SU-DHL-6 (cell line): ENCODE measurements around the gene CAPRIN2.

ENCODE experiments used
- H2AFZ ChIP-seq: fragments of 200-600 bp; sonication (generic); 2 replicates; pipeline ENCODE4 v1.6.1; 2014; ENCODE audit warnings: low read depth, mild to moderate bottlenecking, moderate library complexity, mixed read lengths, antibody characterized with exemption, low read length; ENCODE audit not compliant: severe bottlenecking
- H3F3A ChIP-seq: fragments of 200-600 bp; shearing (Covaris generic); 2 replicates; pipeline ENCODE4 v1.6.0; 2016; ENCODE audit warnings: antibody characterized with exemption, mild to moderate bottlenecking; ENCODE audit not compliant: insufficient read depth
- H3K27ac ChIP-seq: fragments of 200-600 bp; sonication (generic); 2 replicates; pipeline ENCODE4 v1.5.1; 2016; ENCODE audit warnings: low read depth, mild to moderate bottlenecking, low read length, moderate library complexity, mixed read lengths
- H3K27me3 ChIP-seq: fragments of 200-600 bp; sonication (generic), shearing (Covaris generic); 2 replicates; pipeline ENCODE4 v1.6.0; 2014; ENCODE audit warnings: mild to moderate bottlenecking, low read length
- H3K36me3 ChIP-seq: fragments of 200-600 bp; sonication (generic); 2 replicates; pipeline ENCODE4 v1.6.1; 2014; ENCODE audit warnings: mild to moderate bottlenecking, low read length, mixed read lengths
- H3K4me2 ChIP-seq: fragments of 300-600, 200-600 bp; shearing (Covaris generic), sonication (generic); 2 replicates; pipeline ENCODE4 v1.6.0; 2014; ENCODE audit warnings: low read length, low read depth, mild to moderate bottlenecking; ENCODE audit not compliant: poor library complexity, severe bottlenecking
- H3K4me3 ChIP-seq: fragments of 200-600 bp; sonication (generic); 2 replicates; pipeline ENCODE4 v1.5.1; 2014; ENCODE audit warnings: antibody characterized with exemption, low read length, mild to moderate bottlenecking, mixed read lengths; ENCODE audit not compliant: insufficient read depth, poor library complexity, severe bottlenecking
- H3K79me2 ChIP-seq: fragments of 200-600 bp; sonication (generic); 2 replicates; pipeline ENCODE4 v1.6.1; 2014; ENCODE audit warnings: mild to moderate bottlenecking, low read length, moderate library complexity; ENCODE audit not compliant: insufficient read depth
- H3K9ac ChIP-seq: fragments of 200-600 bp; sonication (generic); 2 replicates; pipeline ENCODE4 v1.7.0; 2014; ENCODE audit warnings: mild to moderate bottlenecking, low read length
- H3K9me2 ChIP-seq: fragments of 200-600 bp; sonication (generic); replicated peaks from 2 replicates; pipeline ENCODE4 v1.6.1; 2014; ENCODE audit warnings: low read length; ENCODE audit not compliant: insufficient read depth
- H3K9me3 ChIP-seq: fragments of 200-600 bp; sonication (generic); 2 replicates; pipeline ENCODE4 v1.6.1; 2014; ENCODE audit warnings: low read length, mixed read lengths; ENCODE audit not compliant: insufficient read depth
- H4K20me1 ChIP-seq: fragments of 200-600 bp; sonication (generic); 2 replicates; pipeline ENCODE4 v1.6.1; 2014; ENCODE audit warnings: low read depth, mild to moderate bottlenecking, antibody characterized with exemption, low read length, moderate library complexity, mixed read lengths
- CTCF ChIP-seq: fragments of 200-600 bp; sonication (generic); IDR thresholded peaks from one replicate; pipeline ENCODE4 v1.5.1; 2017; ENCODE audit warnings: antibody characterized with exemption, mild to moderate bottlenecking, low read length, moderate library complexity; ENCODE audit not compliant: insufficient read depth, poor library complexity, severe bottlenecking
- EZH2phosphoT487 ChIP-seq: fragments of 200-600 bp; sonication (generic), shearing (Covaris generic); conservative IDR thresholded peaks from 2 replicates; pipeline ENCODE4 v1.6.1; 2018; ENCODE audit warnings: mild to moderate bottlenecking, antibody characterized with exemption, low read length, moderate library complexity, mixed read lengths

The CAPRIN2 gene

DNA sequence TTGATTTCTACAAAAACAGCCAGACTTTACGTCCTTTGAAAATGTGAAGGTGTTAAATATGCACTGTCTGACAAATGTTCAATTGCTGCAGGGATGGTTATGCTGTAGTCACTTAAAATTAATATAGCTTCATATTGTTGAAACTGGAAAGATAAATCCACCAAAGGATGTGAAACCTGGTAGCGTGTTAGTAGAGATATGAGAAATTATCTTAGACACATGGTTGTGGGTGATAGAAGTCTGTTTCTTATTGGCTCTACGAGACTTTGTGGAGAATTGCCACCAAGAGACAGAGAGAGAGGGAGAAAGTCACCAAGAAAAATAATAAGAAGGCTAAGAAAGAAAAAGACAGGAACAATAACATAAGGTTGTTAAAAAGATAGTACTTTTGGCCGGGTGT lies 2.6 kb upstream of the CAPRIN2 start:
- no peaks in the 10 kb centered on the region for H3K27me3 ChIP-seq
- no peak overlapping the region for H2AFZ ChIP-seq
- H3K9me2 ChIP-seq = no peaks in the 10 kb centered on the region
- H3K9ac ChIP-seq = no peak overlapping the region
- no peaks in the 10 kb centered on the region for H3K79me2 ChIP-seq
- H3K36me3 ChIP-seq = no peaks in the 10 kb centered on the region
- peaks cover 7% of the 10 kb centered on the region; the same call in 1 of the 2 replicates for H3F3A ChIP-seq
- no peak overlapping the region for H3K27ac ChIP-seq
- no peak overlapping the region for H3K4me3 ChIP-seq
- H3K9me3 ChIP-seq = no peaks in the 10 kb centered on the region
- TF ChIP-seq EZH2phosphoT487 (no peak), CTCF (no peak)
- no peak overlapping the region for H3K4me2 ChIP-seq
- no peaks in the 10 kb centered on the region for H4K20me1 ChIP-seq

- TF ChIP-seq EZH2phosphoT487 (no peak), CTCF (no peak)
- Histone ChIP-seq H3K27ac (no peak overlapping the region), H3K4me2 (no peak overlapping the region), H4K20me1 (no peaks in the 10 kb centered on the region), H2AFZ (no peak overlapping the region), H3K9me2 (no peaks in the 10 kb centered on the region), H3K36me3 (no peaks in the 10 kb centered on the region), H3K9me3 (no peaks in the 10 kb centered on the region), H3K9ac (no peak overlapping the region), H3K79me2 (no peaks in the 10 kb centered on the region), H3K27me3 (no peaks in the 10 kb centered on the region), H3K4me3 (no peak overlapping the region), H3F3A (peaks cover 7% of the 10 kb centered on the region; the same call in 1 of the 2 replicates)
Observed at GRCh38 chr12:30756074-30756473, 1.3 kb upstream of the CAPRIN2 start.

DNA sequence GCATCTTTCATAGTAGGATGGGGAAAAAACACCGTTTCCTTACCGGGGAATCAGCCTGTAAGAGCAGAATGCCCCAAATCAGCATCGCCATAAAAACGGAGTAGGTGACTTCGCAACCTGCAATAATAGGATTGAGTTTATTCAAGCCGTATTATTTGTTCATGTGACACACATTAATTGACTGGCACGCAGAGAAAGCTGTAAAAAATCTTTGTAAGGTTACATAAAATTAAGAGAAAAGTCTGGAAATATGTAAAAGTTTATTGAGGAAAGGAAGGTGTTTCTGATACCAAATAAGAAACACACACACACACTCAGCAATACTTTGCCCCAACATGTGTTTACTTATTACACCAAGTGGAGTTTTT lies 628 bp upstream of the CAPRIN2 start:
- H3K79me2 ChIP-seq = no peaks in the 10 kb centered on the region
- no peaks in the 10 kb centered on the region for H4K20me1 ChIP-seq
- H3K4me3 ChIP-seq = peak overlapping the region; percentile 49
- peak overlapping the region; percentile 64 for H3K4me2 ChIP-seq
- H3K36me3 ChIP-seq = no peaks in the 10 kb centered on the region
- H3K9me2 ChIP-seq = no peaks in the 10 kb centered on the region
- TF ChIP-seq EZH2phosphoT487 (no peak), CTCF (no peak)
- H3F3A ChIP-seq = peaks cover 7% of the 10 kb centered on the region; the same call in 1 of the 2 replicates
- 0 out of 2 replicates have a peak overlapping the region, but pooled peaks have one; percentile 10 for H3K27ac ChIP-seq
- no peaks in the 10 kb centered on the region for H3K9me3 ChIP-seq
- H3K27me3 ChIP-seq = no peaks in the 10 kb centered on the region
- peak overlapping the region; percentile 55 for H3K9ac ChIP-seq
- H2AFZ ChIP-seq = peak overlapping the region; percentile 84
